GM19239 (cell line): ENCODE data around the gene RNU6-1.

Experiments used
- DNase-seq: peaks from one replicate; pipeline ENCODE4 v3.0.0; 2011; ENCODE audit warnings: low spot score; ENCODE audit not compliant: insufficient read length
- FAIRE-seq: peaks from 2 replicates; lab custom pipeline; 2011; peaks lifted over from hg19 to GRCh38; lab: Jason Lieb, UNC

RNU6-1 gene

GRCh38 chr15:67805008-67805665, 34.7 kb downstream of the RNU6-1 start:
- DNase-seq (no peak), FAIRE-seq (no peak)

- FAIRE-seq (no peak), DNase-seq (no peak)
These were observed 35.6 kb downstream of the RNU6-1 start for GRCh38 chr15:67803996-67804843.

GRCh38 chr15:67803299-67803698, 36.5 kb downstream of the RNU6-1 start:
- FAIRE-seq, result no peak
- no peak for DNase-seq

- DNase-seq (no peak), FAIRE-seq (no peak)
These were observed 37.6 kb downstream of the RNU6-1 start for GRCh38 chr15:67801926-67802914.

- FAIRE-seq, result no peak
These were observed 38.7 kb downstream of the RNU6-1 start for GRCh38 chr15:67801142-67801541.

GRCh38 chr15:67799801-67800205, 40.0 kb downstream of the RNU6-1 start:
- DNase-seq, result no peak
- FAIRE-seq, result no peak

More at GRCh38 chr15:67801142-67801541, 38.7 kb downstream of the RNU6-1 start:
- no peak for DNase-seq

- DNase-seq (no peak), FAIRE-seq (no peak)
These were observed 43.4 kb downstream of the RNU6-1 start for GRCh38 chr15:67796196-67797127.

- no peak for DNase-seq
- FAIRE-seq, result no peak
These were observed 44.8 kb downstream of the RNU6-1 start for GRCh38 chr15:67794832-67795574.

- FAIRE-seq (no peak), DNase-seq (no peak)
These were observed 47.4 kb downstream of the RNU6-1 start for GRCh38 chr15:67792250-67792942.

- FAIRE-seq (peak; percentile 14), DNase-seq (no peak)
These were observed 49.1 kb downstream of the RNU6-1 start for GRCh38 chr15:67790610-67791319.
